ENCODE results near the gene RNASET2. TPM values are rescaled to one million over a fixed set of nuclear protein-coding genes. Genes with fewer than 3 reads are reported as not detected.

Gene RNASET2
- total RNA-seq, 2 donors from 2014 or later = 87.1 to 126 TPM

GRCh38 chr6:166933396-166933795, 23.0 kb downstream of the RNASET2 start:
- H3K27me3 ChIP-seq = no peaks in the 10 kb centered on the region
- no peak for DNase-seq
- no peak overlapping the region for H3K4me3 ChIP-seq
- H3K4me1 ChIP-seq = no peaks in the 10 kb centered on the region
- H3K36me3 ChIP-seq = peaks cover 8% of the 10 kb centered on the region
- H3K9ac ChIP-seq (ENCODE audit: low read depth in 2 of 2, low read length in 2 of 2) = no peak overlapping the region
- H3K9me3 ChIP-seq = no peaks in the 10 kb centered on the region
- H3K27ac ChIP-seq = no peak overlapping the region
- no peak for TF ChIP-seq CTCF (IDR thresholded peaks at IDR 0.05)
- intact Hi-C loops (cut with DNase I) = no loop called here

- no peaks in the 10 kb centered on the region for H3K27me3 ChIP-seq
- TF ChIP-seq CTCF (IDR thresholded peaks at IDR 0.05) = no peak
- no peak for DNase-seq
- peaks cover 8% of the 10 kb centered on the region for H3K36me3 ChIP-seq
- no peaks in the 10 kb centered on the region for H3K4me1 ChIP-seq
- no peak overlapping the region for H3K9ac ChIP-seq (ENCODE audit: low read depth in 2 of 2, low read length in 2 of 2)
- H3K4me3 ChIP-seq = no peak overlapping the region
- intact Hi-C loops (cut with DNase I) = no loop called here
- no peaks in the 10 kb centered on the region for H3K9me3 ChIP-seq
- H3K27ac ChIP-seq = no peak overlapping the region
Observed at GRCh38 chr6:166932616-166933015, 23.7 kb downstream of the RNASET2 start.

- intact Hi-C loops (cut with DNase I) = no loop called here
- Histone ChIP-seq H3K4me1 (no peaks in the 10 kb centered on the region), H3K9me3 (no peaks in the 10 kb centered on the region), H3K27me3 (no peaks in the 10 kb centered on the region), H3K27ac (no peak overlapping the region), H3K9ac (ENCODE audit: low read depth in 2 of 2, low read length in 2 of 2) (no peak overlapping the region), H3K4me3 (no peak overlapping the region), H3K36me3 (peaks cover 8% of the 10 kb centered on the region)
- DNase-seq = no peak
- no peak for TF ChIP-seq CTCF (IDR thresholded peaks at IDR 0.05)
Observed at GRCh38 chr6:166932116-166932515, 24.2 kb downstream of the RNASET2 start.

- TF ChIP-seq CTCF (IDR thresholded peaks at IDR 0.05) = no peak
- H3K4me1 ChIP-seq = no peaks in the 10 kb centered on the region
- H3K4me3 ChIP-seq = no peak overlapping the region
- H3K27ac ChIP-seq = no peak overlapping the region
- H3K9me3 ChIP-seq = no peaks in the 10 kb centered on the region
- intact Hi-C loops (cut with DNase I) = no loop called here
- H3K36me3 ChIP-seq = peaks cover 8% of the 10 kb centered on the region
- no peaks in the 10 kb centered on the region for H3K27me3 ChIP-seq
- no peak overlapping the region for H3K9ac ChIP-seq (ENCODE audit: low read depth in 2 of 2, low read length in 2 of 2)
- no peak for DNase-seq
Observed at GRCh38 chr6:166931426-166931970, 24.9 kb downstream of the RNASET2 start.

GRCh38 chr6:166930354-166930891, 25.9 kb downstream of the RNASET2 start:
- Histone ChIP-seq H3K9me3 (no peaks in the 10 kb centered on the region), H3K9ac (ENCODE audit: low read depth in 2 of 2, low read length in 2 of 2) (no peak overlapping the region), H3K27ac (no peak overlapping the region), H3K4me3 (no peak overlapping the region), H3K27me3 (no peaks in the 10 kb centered on the region), H3K36me3 (peaks cover 8% of the 10 kb centered on the region), H3K4me1 (no peaks in the 10 kb centered on the region)
- DNase-seq = no peak
- intact Hi-C loops (cut with DNase I) = no loop called here
- no peak for TF ChIP-seq CTCF (IDR thresholded peaks at IDR 0.05)
